Ovary (tissue), 3 donors: ENCODE data around the gene FLNB.

ENCODE experiments used
- CTCF ChIP-seq, 3 donors: fragments of 450-650 bp in 2 of 3; fragments of 200-600 bp in 1 of 3; IDR thresholded peaks; one replicate each; pipeline versions ENCODE4 v1.5.1 to v1.8.0; 2016 to 2022; ENCODE audit warnings: antibody characterized with exemption in 3 of 3, mild to moderate bottlenecking in 1 of 3
- EP300 ChIP-seq: sonication (generic); formaldehyde crosslinking; IDR thresholded peaks from one replicate; pipeline ENCODE4 v1.6.1; 2017; ENCODE audit warnings: antibody characterized with exemption
- POLR2A ChIP-seq: fragments of 450-650 bp; IDR thresholded peaks from one replicate; pipeline ENCODE4 v1.6.1; 2017; ENCODE audit warnings: antibody characterized with exemption, mild to moderate bottlenecking, moderate library complexity
- donor health status: DM: no; HTN: no; CAD: no.

GRCh38 chr3:58218904-58219303 is 210.7 kb downstream of the FLNB start:
- TF ChIP-seq CTCF (IDR thresholded peaks at IDR 0.05) (no peak), POLR2A (no peak), EP300 (no peak)
